SU-DHL-6 (cell line): ENCODE measurements around the gene KLHL8.

Experiments
- EZH2phosphoT487 ChIP-seq: fragments of 200-600 bp; sonication (generic), shearing (Covaris generic); conservative IDR thresholded peaks from 2 replicates; pipeline ENCODE4 v1.6.1; 2018; ENCODE audit warnings: mild to moderate bottlenecking, antibody characterized with exemption, low read length, moderate library complexity, mixed read lengths
- TF ChIP-seq, protein P1 (sequence below): fragments of 200-600 bp; sonication (generic); IDR thresholded peaks from one replicate; pipeline ENCODE4 v1.5.1; 2017; ENCODE audit warnings: antibody characterized with exemption, mild to moderate bottlenecking, low read length, moderate library complexity; ENCODE audit not compliant: insufficient read depth, poor library complexity, severe bottlenecking

DNA sequence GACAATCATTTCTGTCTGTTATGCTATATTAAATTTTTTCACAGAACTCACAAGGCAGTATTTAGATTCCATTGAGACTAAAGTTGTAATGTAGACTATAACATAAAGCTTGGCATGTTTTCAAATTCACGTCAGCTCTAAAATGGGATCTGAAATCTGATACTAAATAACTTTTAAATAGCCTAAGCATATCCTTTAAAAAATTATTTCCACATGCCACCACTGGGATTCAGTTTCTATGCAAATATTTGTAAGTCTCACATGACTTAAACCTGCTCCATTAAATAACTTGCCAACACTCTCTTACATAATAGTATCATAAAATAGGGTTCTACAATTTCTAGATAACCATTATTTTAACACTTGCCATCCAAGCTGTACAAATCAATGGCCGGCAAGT, 32.4 kb downstream of the KLHL8 start:
- TF ChIP-seq, protein P1, sequence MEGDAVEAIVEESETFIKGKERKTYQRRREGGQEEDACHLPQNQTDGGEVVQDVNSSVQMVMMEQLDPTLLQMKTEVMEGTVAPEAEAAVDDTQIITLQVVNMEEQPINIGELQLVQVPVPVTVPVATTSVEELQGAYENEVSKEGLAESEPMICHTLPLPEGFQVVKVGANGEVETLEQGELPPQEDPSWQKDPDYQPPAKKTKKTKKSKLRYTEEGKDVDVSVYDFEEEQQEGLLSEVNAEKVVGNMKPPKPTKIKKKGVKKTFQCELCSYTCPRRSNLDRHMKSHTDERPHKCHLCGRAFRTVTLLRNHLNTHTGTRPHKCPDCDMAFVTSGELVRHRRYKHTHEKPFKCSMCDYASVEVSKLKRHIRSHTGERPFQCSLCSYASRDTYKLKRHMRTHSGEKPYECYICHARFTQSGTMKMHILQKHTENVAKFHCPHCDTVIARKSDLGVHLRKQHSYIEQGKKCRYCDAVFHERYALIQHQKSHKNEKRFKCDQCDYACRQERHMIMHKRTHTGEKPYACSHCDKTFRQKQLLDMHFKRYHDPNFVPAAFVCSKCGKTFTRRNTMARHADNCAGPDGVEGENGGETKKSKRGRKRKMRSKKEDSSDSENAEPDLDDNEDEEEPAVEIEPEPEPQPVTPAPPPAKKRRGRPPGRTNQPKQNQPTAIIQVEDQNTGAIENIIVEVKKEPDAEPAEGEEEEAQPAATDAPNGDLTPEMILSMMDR: no peak
- no peak for TF ChIP-seq EZH2phosphoT487
